Gastrocnemius medialis (tissue), 4 donors: ENCODE results near the gene RAB26.
"Not testable (repeated sequence)": the region's sequence is repeated elsewhere in the genome, so short reads cannot be mapped to it uniquely, and the experiment has no call there.

Experiments used
- CTCF ChIP-seq, 5 experiments: fragments of 450-650 bp in 3 of 5; fragments of 200-600 bp in 2 of 5; sonication (generic) in 2 of 5; IDR thresholded peaks in 4 of 5; conservative IDR thresholded peaks in 1 of 5; 1 replicate in 4 of 5; 2 replicates in 1 of 5; pipeline ENCODE4 v1.5.1; 2016 to 2019; ENCODE audit warnings: antibody characterized with exemption in 5 of 5, mild to moderate bottlenecking in 3 of 5, moderate library complexity in 3 of 5
- POLR2A ChIP-seq, 2 donors: fragments of 450-650 bp; IDR thresholded peaks; one replicate each; pipeline ENCODE4 v1.6.1; 2017; ENCODE audit warnings: antibody characterized with exemption in 2 of 2, mild to moderate bottlenecking in 2 of 2, moderate library complexity in 2 of 2

GRCh38 chr16:2109271-2109580 lies 39.2 kb upstream of the RAB26 start:
- not testable (repeated sequence) for TF ChIP-seq POLR2A (IDR thresholded peaks at IDR 0.05); CTCF (IDR thresholded peaks at IDR 0.05 in 4 of 5, conservative IDR thresholded peaks at IDR 0.05 in 1 of 5)
